ENCODE data around the gene CRACR2A.

- TF ChIP-seq, protein P1, sequence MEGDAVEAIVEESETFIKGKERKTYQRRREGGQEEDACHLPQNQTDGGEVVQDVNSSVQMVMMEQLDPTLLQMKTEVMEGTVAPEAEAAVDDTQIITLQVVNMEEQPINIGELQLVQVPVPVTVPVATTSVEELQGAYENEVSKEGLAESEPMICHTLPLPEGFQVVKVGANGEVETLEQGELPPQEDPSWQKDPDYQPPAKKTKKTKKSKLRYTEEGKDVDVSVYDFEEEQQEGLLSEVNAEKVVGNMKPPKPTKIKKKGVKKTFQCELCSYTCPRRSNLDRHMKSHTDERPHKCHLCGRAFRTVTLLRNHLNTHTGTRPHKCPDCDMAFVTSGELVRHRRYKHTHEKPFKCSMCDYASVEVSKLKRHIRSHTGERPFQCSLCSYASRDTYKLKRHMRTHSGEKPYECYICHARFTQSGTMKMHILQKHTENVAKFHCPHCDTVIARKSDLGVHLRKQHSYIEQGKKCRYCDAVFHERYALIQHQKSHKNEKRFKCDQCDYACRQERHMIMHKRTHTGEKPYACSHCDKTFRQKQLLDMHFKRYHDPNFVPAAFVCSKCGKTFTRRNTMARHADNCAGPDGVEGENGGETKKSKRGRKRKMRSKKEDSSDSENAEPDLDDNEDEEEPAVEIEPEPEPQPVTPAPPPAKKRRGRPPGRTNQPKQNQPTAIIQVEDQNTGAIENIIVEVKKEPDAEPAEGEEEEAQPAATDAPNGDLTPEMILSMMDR (conservative IDR thresholded peaks at IDR 0.05; ENCODE audit: low read depth, low read length): no peak
- TF ChIP-seq SMC3 (IDR thresholded peaks at IDR 0.05; ENCODE audit: low read depth, low read length): no peak
Observed at GRCh38 chr12:3587402-3588013, 165.4 kb downstream of the CRACR2A start.

Data from IMR-90 (cell line).